SK-N-SH (cell line): ENCODE data around the gene DCP1B. TPM values are rescaled to one million over a fixed set of nuclear protein-coding genes. Genes with fewer than 3 reads are reported as not detected.

ENCODE experiments used
- CTCF ChIA-PET: fragments of 300-600, 350-600 bp; formaldehyde crosslinking; extraction: SDS; loops from one replicate; lab custom pipeline; 2021; lab: Yijun Ruan, JAX
- POLR2A ChIA-PET: fragments of 350-600 bp; sonication (Branson Sonifier 250); formaldehyde crosslinking; extraction: SDS; loops from one replicate; lab custom pipeline; 2020; ENCODE audit warnings: antibody characterized with exemption, inconsistent platforms; lab: Yijun Ruan, JAX
- DNase-seq: peaks from one replicate; pipeline ENCODE4 v3.0.0; 2012
- H2AFZ ChIP-seq: fragments of 200-600 bp; sonication (generic); 2 replicates; pipeline ENCODE4 v1.8.1; 2016; ENCODE audit warnings: antibody characterized with exemption, mild to moderate bottlenecking, low read depth
- H3F3A ChIP-seq: fragments of 200-600 bp; sonication (generic); replicated peaks from 2 replicates; pipeline ENCODE3; 2016; ENCODE audit warnings: antibody characterized with exemption, mild to moderate bottlenecking; ENCODE audit not compliant: insufficient read depth
- H3K27ac ChIP-seq, 2 experiments: fragments of 200-500 bp in 1 of 2; fragments of 200-600 bp in 1 of 2; sonication (Bioruptor generic) in 1 of 2; sonication (generic), shearing (Covaris generic) in 1 of 2; 2 replicates each; pipeline versions ENCODE4 v1.5.1 to v1.6.1; 2014 to 2016; ENCODE audit warnings: low read depth in 2 of 2, inconsistent platforms in 1 of 2, low read length in 1 of 2, mild to moderate bottlenecking in 1 of 2, mixed read lengths in 1 of 2
- H3K27me3 ChIP-seq: fragments of 200-600 bp; sonication (generic), shearing (Covaris generic); 2 replicates; pipeline ENCODE4 v1.6.1; 2016; ENCODE audit warnings: mixed run types; ENCODE audit not compliant: insufficient read depth
- H3K36me3 ChIP-seq, 2 experiments: fragments of 200-500 bp in 1 of 2; fragments of 200-600 bp in 1 of 2; sonication (Bioruptor generic) in 1 of 2; sonication (generic) in 1 of 2; replicated peaks in 1 of 2; 2 replicates each; pipeline versions ENCODE3 to v1.5.1; 2014 to 2016; ENCODE audit warnings: low read length in 1 of 2, mild to moderate bottlenecking in 1 of 2; ENCODE audit not compliant: insufficient read depth in 2 of 2, control insufficient read depth in 1 of 2
- H3K4me1 ChIP-seq, 2 experiments: fragments of 200-500 bp in 1 of 2; fragments of 200-600 bp in 1 of 2; sonication (Bioruptor generic) in 1 of 2; sonication (generic), shearing (Covaris generic) in 1 of 2; 2 replicates each; pipeline versions ENCODE4 v1.5.1 to v1.6.1; 2014 to 2016; ENCODE audit warnings: low read depth in 1 of 2, low read length in 1 of 2, mixed run types in 1 of 2; ENCODE audit not compliant: insufficient read depth in 2 of 2, control insufficient read depth in 1 of 2
- H3K4me2 ChIP-seq: fragments of 200-600 bp; sonication (generic), shearing (Covaris generic); 2 replicates; pipeline ENCODE4 v1.6.1; 2017; ENCODE audit warnings: mixed run types
- H3K4me3 ChIP-seq, 2 experiments: fragments of 200-500 bp in 1 of 2; fragments of 200-600 bp in 1 of 2; sonication (Bioruptor generic) in 1 of 2; sonication (generic), shearing (Covaris generic) in 1 of 2; 2 replicates each; pipeline versions ENCODE4 v1.5.1 to v1.8.1; 2014 to 2016; ENCODE audit warnings: low read depth in 2 of 2, inconsistent platforms in 1 of 2, low read length in 1 of 2, mild to moderate bottlenecking in 1 of 2, mixed read lengths in 1 of 2, moderate library complexity in 1 of 2
- H3K79me2 ChIP-seq: fragments of 200-600 bp; sonication (generic); 2 replicates; pipeline ENCODE4 v1.8.1; 2017; ENCODE audit warnings: mild to moderate bottlenecking; ENCODE audit not compliant: insufficient read depth
- H3K9ac ChIP-seq: fragments of 200-600 bp; sonication (generic); 2 replicates; pipeline ENCODE4 v1.6.1; 2017; ENCODE audit warnings: mixed run types
- H3K9me2 ChIP-seq: fragments of 200-600 bp; sonication (generic); 2 replicates; pipeline ENCODE4 v1.6.1; 2017; ENCODE audit warnings: mixed run types
- H3K9me3 ChIP-seq: fragments of 200-600 bp; sonication (generic); 2 replicates; pipeline ENCODE4 v1.6.1; 2017; ENCODE audit warnings: mixed run types, mild to moderate bottlenecking, moderate library complexity
- H4K20me1 ChIP-seq: fragments of 200-600 bp; sonication (generic); 2 replicates; pipeline ENCODE4 v1.6.1; 2017; ENCODE audit warnings: mild to moderate bottlenecking, mixed run types; ENCODE audit not compliant: insufficient read depth
- CHD2 ChIP-seq: fragments of 150-350 bp; IDR thresholded peaks from 2 replicates; pipeline ENCODE4 v1.6.1; 2018; ENCODE audit warnings: low read length; ENCODE audit not compliant: partially characterized antibody
- ELF1 ChIP-seq: IDR thresholded peaks from 2 replicates; pipeline ENCODE4 v1.4.0; 2012
- EZH2phosphoT487 ChIP-seq: fragments of 200-600 bp; sonication (generic); IDR thresholded peaks from 2 replicates; pipeline ENCODE4 v1.6.1; 2017; ENCODE audit warnings: low read depth, mixed run types, mild to moderate bottlenecking, antibody characterized with exemption, moderate library complexity, borderline replicate concordance
- FOSL2 ChIP-seq: IDR thresholded peaks from 2 replicates; pipeline ENCODE4 v1.4.0; 2012; ENCODE audit warnings: low read depth, mild to moderate bottlenecking, moderate library complexity, borderline replicate concordance
- FOXM1 ChIP-seq: IDR thresholded peaks from 2 replicates; pipeline ENCODE4 v1.4.0; 2012; ENCODE audit warnings: low read depth, mild to moderate bottlenecking
- GABPA ChIP-seq: IDR thresholded peaks from 2 replicates; pipeline ENCODE4 v1.4.0; 2012; ENCODE audit warnings: low read depth, mild to moderate bottlenecking
- GATA2 ChIP-seq: sonication (generic); formaldehyde crosslinking; IDR thresholded peaks from 2 replicates; pipeline ENCODE4 v1.5.0; 2020; ENCODE audit warnings: mild to moderate bottlenecking, missing genetic modification reagents
- JUND ChIP-seq: IDR thresholded peaks from 2 replicates; pipeline ENCODE4 v1.4.0; 2012
- MEF2A ChIP-seq: IDR thresholded peaks from 2 replicates; pipeline ENCODE4 v1.4.0; 2012; ENCODE audit warnings: low read depth, borderline replicate concordance
- NFIC ChIP-seq: IDR thresholded peaks from 2 replicates; pipeline ENCODE4 v1.4.0; 2012; ENCODE audit warnings: borderline replicate concordance
- NRF1 ChIP-seq: IDR thresholded peaks from 2 replicates; pipeline ENCODE4 v1.6.1; 2012; ENCODE audit warnings: low read depth, mild to moderate bottlenecking, low read length
- RAD21 ChIP-seq: IDR thresholded peaks from 2 replicates; pipeline ENCODE4 v1.6.1; 2012; ENCODE audit warnings: mild to moderate bottlenecking, low read length
- RCOR1 ChIP-seq: fragments of 150-350 bp; IDR thresholded peaks from 2 replicates; pipeline ENCODE4 v1.6.1; 2017; ENCODE audit warnings: antibody characterized with exemption, low read length
- SIN3A ChIP-seq: IDR thresholded peaks from 2 replicates; pipeline ENCODE4 v1.6.1; 2012; ENCODE audit warnings: low read depth, mild to moderate bottlenecking, low read length, moderate library complexity, borderline replicate concordance
- SMC3 ChIP-seq: IDR thresholded peaks from 2 replicates; pipeline ENCODE4 v1.6.1; 2012; ENCODE audit warnings: low read depth, low read length, improper control_type of control experiment
- TAF1 ChIP-seq: IDR thresholded peaks from 2 replicates; pipeline ENCODE4 v1.6.1; 2012; ENCODE audit warnings: low read depth, mild to moderate bottlenecking, low read length, moderate library complexity, borderline replicate concordance
- TCF12 ChIP-seq: IDR thresholded peaks from 2 replicates; pipeline ENCODE4 v1.4.0; 2012
- TEAD4 ChIP-seq: IDR thresholded peaks from 2 replicates; pipeline ENCODE4 v1.4.0; 2012; ENCODE audit warnings: mild to moderate bottlenecking, borderline replicate concordance; ENCODE audit not compliant: insufficient read depth
- YY1 ChIP-seq: IDR thresholded peaks from 2 replicates; pipeline ENCODE4 v1.4.0; 2012; ENCODE audit warnings: low read depth, mild to moderate bottlenecking
- WGBS: methylation state at CpG from one replicate; pipeline ENCODE4 v1.1.6; 2017; ENCODE audit warnings: low lambda C conversion rate; 5-methylcytosine and 5-hydroxymethylcytosine counted together
- polyA plus RNA-seq, 3 experiments: library from polyadenylated mRNA; depleted of rRNA; stranded (reverse); fragments of >200 nt; gene quantifications; 2 replicates each; pipeline ENCODE4 v1.2.3, GENCODE V29; 2012
- TF ChIP-seq, protein P1 (sequence below): IDR thresholded peaks from 2 replicates; pipeline ENCODE4; 2012
- TF ChIP-seq, protein P2 (sequence below): IDR thresholded peaks from 2 replicates; pipeline ENCODE4 v1.4.0; 2012; ENCODE audit warnings: low read depth, borderline replicate concordance
- TF ChIP-seq, protein P3 (sequence below): IDR thresholded peaks from 2 replicates; pipeline ENCODE4 v1.4.0; 2012; ENCODE audit warnings: low read depth, borderline replicate concordance
- TF ChIP-seq, protein P4 (sequence below): fragments of 200-600 bp; sonication (generic); IDR thresholded peaks from 2 replicates; pipeline ENCODE4 v1.6.1; 2017; ENCODE audit warnings: antibody characterized with exemption, mild to moderate bottlenecking, moderate library complexity

The DCP1B gene
- polyA plus RNA-seq, 1 of the 3 experiments (the other 2 are of a cell fraction), result 18.8 TPM

DNA sequence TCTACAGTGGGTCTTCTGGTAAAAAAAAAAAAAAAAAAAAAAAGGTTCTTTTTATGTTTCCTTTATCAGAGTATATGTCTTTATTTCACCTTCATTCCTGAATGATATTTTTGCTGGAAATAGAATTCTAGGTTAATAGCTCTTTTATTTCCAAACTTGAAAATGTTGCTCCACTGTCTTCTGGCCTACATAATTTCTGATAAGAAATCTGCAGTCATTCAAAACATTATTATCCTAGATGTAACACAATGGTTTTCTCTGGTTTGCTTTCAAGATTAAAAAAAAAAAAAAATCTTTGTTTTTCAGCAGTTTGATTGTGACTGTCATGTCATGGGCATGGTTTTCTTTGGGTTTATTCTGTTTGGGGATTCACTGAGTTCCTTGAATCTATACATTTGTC, 19.5 kb downstream of the DCP1B start:
- ChIA-PET POLR2A (no interaction called here), CTCF (no interaction called here)
- H3K27ac ChIP-seq, result no peak overlapping the region
- no peak for TF ChIP-seq JUND
- no peak for TF ChIP-seq GABPA
- no peak for TF ChIP-seq YY1
- no peak for TF ChIP-seq CHD2
- no peak for TF ChIP-seq NRF1
- TF ChIP-seq SMC3, result no peak
- no peak for TF ChIP-seq RCOR1
- TF ChIP-seq EZH2phosphoT487, result no peak
- no peak for TF ChIP-seq FOXM1
- no peak for TF ChIP-seq RAD21
- no peak for TF ChIP-seq MEF2A
- no peak for TF ChIP-seq SIN3A
- no peak for TF ChIP-seq TAF1
- TF ChIP-seq, protein P1, sequence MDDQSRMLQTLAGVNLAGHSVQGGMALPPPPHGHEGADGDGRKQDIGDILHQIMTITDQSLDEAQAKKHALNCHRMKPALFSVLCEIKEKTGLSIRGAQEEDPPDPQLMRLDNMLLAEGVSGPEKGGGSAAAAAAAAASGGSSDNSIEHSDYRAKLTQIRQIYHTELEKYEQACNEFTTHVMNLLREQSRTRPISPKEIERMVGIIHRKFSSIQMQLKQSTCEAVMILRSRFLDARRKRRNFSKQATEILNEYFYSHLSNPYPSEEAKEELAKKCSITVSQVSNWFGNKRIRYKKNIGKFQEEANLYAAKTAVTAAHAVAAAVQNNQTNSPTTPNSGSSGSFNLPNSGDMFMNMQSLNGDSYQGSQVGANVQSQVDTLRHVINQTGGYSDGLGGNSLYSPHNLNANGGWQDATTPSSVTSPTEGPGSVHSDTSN, result no peak
- no peaks in the 10 kb centered on the region for H3K4me1 ChIP-seq
- H3K9ac ChIP-seq, result no peak overlapping the region
- H3K79me2 ChIP-seq, result no peaks in the 10 kb centered on the region
- peaks cover 40 to 68% of the 10 kb centered on the region in 2 experiments for H3K36me3 ChIP-seq
- H2AFZ ChIP-seq, result no peak overlapping the region
- no peak for DNase-seq
- no peaks in the 10 kb centered on the region for H3K27me3 ChIP-seq
- H3K9me2 ChIP-seq, result no peaks in the 10 kb centered on the region
- H3K4me3 ChIP-seq, result no peak overlapping the region
- H4K20me1 ChIP-seq, result no peaks in the 10 kb centered on the region
- peaks cover 20% of the 10 kb centered on the region; the same call in 1 of the 2 replicates for H3K9me3 ChIP-seq
- H3K4me2 ChIP-seq, result no peak overlapping the region
- H3F3A ChIP-seq, result peaks cover 4% of the 10 kb centered on the region

DNA sequence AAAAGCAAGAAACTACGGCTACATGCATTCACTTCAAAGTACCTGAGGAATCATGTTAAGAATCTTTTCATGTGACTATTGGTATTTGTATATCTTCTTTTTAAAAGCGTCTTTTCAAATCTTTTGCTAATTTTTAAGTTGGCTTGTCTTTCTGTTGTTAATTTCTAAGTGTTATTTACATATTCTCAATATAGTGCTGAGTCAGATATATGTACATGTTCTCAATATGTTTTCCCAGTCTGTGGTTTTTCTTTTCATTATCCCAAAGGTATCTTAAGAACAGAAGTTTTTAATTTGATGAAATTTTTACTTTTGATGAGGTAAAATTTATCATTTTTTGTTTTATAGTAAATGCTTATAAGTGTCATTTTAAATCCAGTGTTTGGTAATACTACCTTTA, 24.0 kb downstream of the DCP1B start:
- Histone ChIP-seq H3F3A (peaks cover 4% of the 10 kb centered on the region), H4K20me1 (no peaks in the 10 kb centered on the region), H3K9me2 (no peaks in the 10 kb centered on the region), H2AFZ (no peak overlapping the region), H3K4me3 (no peak overlapping the region), H3K27me3 (no peaks in the 10 kb centered on the region), H3K9ac (no peak overlapping the region), H3K27ac (no peak overlapping the region), H3K4me2 (no peak overlapping the region), H3K79me2 (no peaks in the 10 kb centered on the region), H3K4me1 (no peaks in the 10 kb centered on the region; a peak in 1 of 4 replicates), H3K9me3 (peaks cover 17% of the 10 kb centered on the region; the same call in 1 of the 2 replicates), H3K36me3 (peaks cover 17 to 30% of the 10 kb centered on the region in 2 experiments)
- TF ChIP-seq TCF12 (no peak), SIN3A (no peak), RAD21 (no peak), NFIC (no peak), TEAD4 (no peak), FOSL2 (no peak), SMC3 (no peak), ELF1 (no peak), GATA2 (no peak), MEF2A (no peak)
- TF ChIP-seq, protein P2, sequence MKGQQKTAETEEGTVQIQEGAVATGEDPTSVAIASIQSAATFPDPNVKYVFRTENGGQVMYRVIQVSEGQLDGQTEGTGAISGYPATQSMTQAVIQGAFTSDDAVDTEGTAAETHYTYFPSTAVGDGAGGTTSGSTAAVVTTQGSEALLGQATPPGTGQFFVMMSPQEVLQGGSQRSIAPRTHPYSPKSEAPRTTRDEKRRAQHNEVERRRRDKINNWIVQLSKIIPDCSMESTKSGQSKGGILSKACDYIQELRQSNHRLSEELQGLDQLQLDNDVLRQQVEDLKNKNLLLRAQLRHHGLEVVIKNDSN, result no peak
- TF ChIP-seq, protein P3, sequence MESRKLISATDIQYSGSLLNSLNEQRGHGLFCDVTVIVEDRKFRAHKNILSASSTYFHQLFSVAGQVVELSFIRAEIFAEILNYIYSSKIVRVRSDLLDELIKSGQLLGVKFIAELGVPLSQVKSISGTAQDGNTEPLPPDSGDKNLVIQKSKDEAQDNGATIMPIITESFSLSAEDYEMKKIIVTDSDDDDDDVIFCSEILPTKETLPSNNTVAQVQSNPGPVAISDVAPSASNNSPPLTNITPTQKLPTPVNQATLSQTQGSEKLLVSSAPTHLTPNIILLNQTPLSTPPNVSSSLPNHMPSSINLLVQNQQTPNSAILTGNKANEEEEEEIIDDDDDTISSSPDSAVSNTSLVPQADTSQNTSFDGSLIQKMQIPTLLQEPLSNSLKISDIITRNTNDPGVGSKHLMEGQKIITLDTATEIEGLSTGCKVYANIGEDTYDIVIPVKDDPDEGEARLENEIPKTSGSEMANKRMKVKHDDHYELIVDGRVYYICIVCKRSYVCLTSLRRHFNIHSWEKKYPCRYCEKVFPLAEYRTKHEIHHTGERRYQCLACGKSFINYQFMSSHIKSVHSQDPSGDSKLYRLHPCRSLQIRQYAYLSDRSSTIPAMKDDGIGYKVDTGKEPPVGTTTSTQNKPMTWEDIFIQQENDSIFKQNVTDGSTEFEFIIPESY, result no peak
- TF ChIP-seq, protein P4, sequence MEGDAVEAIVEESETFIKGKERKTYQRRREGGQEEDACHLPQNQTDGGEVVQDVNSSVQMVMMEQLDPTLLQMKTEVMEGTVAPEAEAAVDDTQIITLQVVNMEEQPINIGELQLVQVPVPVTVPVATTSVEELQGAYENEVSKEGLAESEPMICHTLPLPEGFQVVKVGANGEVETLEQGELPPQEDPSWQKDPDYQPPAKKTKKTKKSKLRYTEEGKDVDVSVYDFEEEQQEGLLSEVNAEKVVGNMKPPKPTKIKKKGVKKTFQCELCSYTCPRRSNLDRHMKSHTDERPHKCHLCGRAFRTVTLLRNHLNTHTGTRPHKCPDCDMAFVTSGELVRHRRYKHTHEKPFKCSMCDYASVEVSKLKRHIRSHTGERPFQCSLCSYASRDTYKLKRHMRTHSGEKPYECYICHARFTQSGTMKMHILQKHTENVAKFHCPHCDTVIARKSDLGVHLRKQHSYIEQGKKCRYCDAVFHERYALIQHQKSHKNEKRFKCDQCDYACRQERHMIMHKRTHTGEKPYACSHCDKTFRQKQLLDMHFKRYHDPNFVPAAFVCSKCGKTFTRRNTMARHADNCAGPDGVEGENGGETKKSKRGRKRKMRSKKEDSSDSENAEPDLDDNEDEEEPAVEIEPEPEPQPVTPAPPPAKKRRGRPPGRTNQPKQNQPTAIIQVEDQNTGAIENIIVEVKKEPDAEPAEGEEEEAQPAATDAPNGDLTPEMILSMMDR, result no peak
- DNase-seq, result no peak
- ChIA-PET CTCF (interaction anchor here (1.0 kb wide), 1 partner anchor 39 kb away, joined by 4 read pairs; no protein-coding TSS in a partner anchor), POLR2A (no interaction called here)
- WGBS, result 96% methylated on average over 2 of the region's 2 CpGs
